ENCODE measurements around the gene TIE1.

DNA sequence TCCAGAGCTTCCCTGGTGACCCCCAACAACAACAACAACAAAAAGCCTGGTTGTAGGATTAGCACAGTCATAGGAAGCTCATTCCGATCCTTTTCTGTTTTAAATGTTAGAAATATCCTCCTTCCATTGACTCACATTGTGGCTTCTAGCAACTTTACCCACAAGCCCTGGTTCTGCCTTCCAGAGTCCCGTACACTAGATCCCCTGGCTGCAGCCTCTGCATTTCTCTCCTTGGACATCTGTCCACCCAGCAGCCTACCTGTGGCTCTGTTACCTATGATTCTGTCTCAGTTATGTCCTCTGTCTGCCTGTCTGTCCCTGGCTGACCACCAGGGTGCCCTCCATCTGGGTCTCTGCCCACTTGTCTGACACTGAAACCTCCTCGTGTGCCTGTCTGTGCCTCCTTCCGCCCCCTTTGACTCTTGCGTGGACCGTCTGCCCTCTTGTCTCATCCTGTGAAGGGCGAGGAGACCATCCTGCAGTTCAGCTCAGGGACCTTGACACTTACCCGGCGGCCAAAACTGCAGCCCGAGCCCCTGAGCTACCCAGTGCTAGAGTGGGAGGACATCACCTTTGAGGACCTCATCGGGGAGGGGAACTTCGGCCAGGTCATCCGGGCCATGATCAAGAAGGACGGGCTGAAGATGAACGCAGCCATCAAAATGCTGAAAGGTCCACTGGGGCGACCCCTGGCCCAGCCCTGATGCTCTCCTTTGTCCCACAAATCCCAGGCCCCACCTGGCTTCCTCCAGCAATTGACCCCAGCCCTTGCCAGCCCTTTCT is 16.1 kb downstream of the TIE1 start:
- no peak for TF ChIP-seq ZFX (CRISPR knock-in tag; IDR thresholded peaks at IDR 0.05; ENCODE audit: low read depth)
- TF ChIP-seq, protein P1, sequence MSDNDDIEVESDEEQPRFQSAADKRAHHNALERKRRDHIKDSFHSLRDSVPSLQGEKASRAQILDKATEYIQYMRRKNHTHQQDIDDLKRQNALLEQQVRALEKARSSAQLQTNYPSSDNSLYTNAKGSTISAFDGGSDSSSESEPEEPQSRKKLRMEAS (IDR thresholded peaks at IDR 0.05) = no peak
- no peak for TF ChIP-seq NR2F6 (IDR thresholded peaks at IDR 0.05)
- no peak for TF ChIP-seq NR2F6 (CRISPR knock-in tag; IDR thresholded peaks at IDR 0.05)
- TF ChIP-seq ZBTB8A (CRISPR knock-in tag; IDR thresholded peaks at IDR 0.05; ENCODE audit: borderline replicate concordance, low read depth) = no peak
- no peak for TF ChIP-seq KLF15 (CRISPR knock-in tag; IDR thresholded peaks at IDR 0.05; ENCODE audit: borderline replicate concordance)
- TF ChIP-seq CTCF (CRISPR knock-in tag; IDR thresholded peaks at IDR 0.05) = peak; percentile 31
- TF ChIP-seq ZBTB34 (CRISPR knock-in tag; IDR thresholded peaks at IDR 0.05) = no peak
- TF ChIP-seq, protein P2, sequence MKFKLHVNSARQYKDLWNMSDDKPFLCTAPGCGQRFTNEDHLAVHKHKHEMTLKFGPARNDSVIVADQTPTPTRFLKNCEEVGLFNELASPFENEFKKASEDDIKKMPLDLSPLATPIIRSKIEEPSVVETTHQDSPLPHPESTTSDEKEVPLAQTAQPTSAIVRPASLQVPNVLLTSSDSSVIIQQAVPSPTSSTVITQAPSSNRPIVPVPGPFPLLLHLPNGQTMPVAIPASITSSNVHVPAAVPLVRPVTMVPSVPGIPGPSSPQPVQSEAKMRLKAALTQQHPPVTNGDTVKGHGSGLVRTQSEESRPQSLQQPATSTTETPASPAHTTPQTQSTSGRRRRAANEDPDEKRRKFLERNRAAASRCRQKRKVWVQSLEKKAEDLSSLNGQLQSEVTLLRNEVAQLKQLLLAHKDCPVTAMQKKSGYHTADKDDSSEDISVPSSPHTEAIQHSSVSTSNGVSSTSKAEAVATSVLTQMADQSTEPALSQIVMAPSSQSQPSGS (CRISPR knock-in tag; IDR thresholded peaks at IDR 0.05) = no peak

Measured in HepG2 (cell line).